GM18873 (cell line): ENCODE data around the gene SLC29A3.
"Not testable (repeated sequence)": the region's sequence is repeated elsewhere in the genome, so short reads cannot be mapped to it uniquely, and the experiment has no call there.

Experiments used
- ATAC-seq: cut with Tn5 transposase; IDR thresholded peaks from one replicate; pipeline ENCODE4 v1.9.1; 2021; ENCODE audit warnings: mild to moderate bottlenecking, moderate library complexity, moderate number of reproducible peaks; ENCODE audit not compliant: unreplicated experiment, low FRiP score

The SLC29A3 gene

DNA sequence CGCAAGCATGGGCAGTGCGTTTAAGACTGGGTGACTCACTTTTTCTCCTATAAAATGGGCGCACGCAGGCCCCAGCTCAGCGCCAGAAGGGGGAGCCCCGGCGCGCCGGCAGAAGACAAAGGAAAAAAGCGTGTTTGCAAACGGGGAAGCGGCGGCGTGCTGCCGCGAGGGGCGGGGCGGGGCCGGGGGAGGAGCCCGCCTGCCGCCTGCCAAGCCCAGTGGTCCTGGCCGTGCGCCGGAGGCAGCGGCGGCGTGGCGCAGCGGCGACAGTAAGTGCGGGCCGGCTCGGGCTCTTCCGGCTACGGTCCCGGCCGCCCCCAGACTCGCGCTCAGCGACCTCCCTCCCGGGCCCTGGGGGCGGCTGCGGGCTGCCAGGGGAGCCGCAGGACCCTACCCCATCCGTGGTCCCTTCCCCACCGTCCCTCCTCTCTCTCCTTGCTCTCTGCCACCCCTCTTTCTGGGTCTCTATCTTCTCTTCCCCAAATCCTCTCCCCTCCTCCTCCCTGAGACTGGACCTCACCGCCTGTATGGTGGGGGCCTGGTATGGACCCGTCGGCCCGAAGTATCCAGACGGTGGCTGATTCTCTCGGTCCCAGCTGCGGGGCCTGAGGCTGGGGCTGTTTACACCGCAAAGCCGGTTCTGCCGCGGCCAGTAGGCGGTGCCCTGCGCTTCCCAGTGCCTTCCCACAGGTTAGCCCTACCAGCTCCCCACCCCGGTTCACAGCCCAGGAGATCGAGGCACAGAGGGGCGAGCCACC is at the start of gene SLC29A3:
Gene SLC29A3, plus strand, starts transcription at position 218 of the 758 bp plus-strand sequence. Its CDS starts 51 bp downstream, at position 269.
- no peak for ATAC-seq

DNA sequence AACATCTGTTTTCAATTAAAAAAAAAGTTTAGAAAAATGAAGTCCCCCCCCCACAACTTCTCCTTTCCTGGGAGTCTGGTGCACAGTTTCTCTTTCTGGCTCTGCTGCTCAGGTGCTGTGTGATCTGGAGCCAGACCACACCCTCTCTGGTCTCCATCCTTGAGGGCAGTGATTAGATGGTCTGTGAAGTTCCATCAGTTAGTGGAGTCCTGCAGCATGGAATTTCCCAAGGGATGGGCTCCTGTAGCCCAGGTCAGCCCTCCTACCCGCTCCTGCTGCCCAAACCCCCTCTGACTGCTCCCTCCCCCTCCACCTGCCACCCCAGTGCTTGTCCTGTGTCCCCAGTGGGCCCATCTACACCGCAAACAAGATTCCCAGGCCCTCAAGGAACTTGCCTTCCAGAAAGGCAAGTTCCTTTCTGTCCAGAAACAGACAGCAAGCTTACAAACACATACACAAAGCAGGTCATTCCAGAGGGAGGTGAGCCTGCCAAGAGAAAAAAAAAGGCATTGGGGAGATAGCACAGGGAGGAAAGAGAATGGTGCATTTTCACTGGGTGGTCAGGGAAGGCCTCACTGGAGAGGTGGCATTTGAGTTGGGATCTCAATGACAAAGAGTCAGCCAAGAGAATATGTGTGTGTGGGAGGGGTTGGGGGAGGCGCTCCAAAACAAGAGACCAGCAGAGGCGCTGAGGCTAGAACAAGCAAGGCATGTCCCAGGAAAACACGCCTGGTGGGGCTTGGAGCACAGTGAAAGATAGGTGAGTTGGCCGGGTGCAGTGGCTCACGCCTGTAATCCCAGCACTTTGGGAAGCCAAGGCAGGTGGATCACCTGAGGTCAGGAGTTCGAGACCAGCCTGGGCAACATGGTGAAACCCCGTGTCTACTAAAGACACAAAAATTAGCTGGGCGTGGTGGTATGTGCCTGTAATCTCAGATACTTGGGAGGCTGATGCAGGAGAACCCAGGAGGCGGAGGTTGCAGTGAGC is 49.5 kb upstream of the SLC29A3 start:
- no peak for ATAC-seq

DNA sequence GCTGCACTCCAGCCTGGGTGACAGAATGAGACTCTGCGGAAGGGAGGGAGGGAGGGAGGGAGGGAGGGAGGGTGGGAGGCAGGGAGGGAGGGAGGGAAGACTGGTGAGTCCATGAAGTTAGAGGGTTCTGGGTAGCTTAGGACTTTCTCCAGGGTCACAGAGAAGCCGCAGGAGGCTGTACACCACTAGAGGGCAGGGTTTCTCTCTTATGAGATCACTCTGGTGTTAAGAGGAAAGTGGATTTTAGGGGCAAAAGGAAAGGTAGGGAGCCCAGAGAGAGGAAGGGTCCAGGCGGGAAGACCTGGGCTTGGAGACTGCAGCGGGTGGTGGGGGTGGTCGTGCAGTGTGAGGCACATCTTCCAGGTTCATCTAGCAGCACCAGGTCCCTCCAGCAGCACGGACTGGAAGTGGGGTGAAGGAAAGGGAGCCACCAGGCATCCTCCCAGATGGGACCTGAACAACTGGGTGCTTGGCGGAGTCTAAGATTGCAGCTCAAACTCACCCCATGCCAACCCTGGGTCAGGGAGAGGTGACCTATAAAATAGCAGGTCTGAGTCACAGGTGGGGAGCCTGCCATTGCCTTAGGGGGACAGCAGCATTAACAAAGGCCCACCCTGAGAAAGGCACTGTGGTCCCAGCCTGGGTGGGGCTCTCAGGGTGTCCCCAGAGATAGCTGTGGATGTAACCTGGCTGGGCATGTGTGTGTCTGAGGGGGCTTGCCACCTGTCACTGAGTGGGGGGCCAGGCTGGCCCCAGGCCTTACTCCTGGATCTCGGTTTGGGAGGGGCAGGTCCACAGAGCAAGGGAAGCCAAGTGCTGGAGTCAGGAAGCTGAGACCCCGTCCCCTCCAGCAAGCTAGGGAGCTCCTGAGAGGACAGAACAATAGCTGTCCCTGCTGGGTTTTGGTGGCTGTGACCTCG is 48.5 kb upstream of the SLC29A3 start:
- ATAC-seq = no peak

DNA sequence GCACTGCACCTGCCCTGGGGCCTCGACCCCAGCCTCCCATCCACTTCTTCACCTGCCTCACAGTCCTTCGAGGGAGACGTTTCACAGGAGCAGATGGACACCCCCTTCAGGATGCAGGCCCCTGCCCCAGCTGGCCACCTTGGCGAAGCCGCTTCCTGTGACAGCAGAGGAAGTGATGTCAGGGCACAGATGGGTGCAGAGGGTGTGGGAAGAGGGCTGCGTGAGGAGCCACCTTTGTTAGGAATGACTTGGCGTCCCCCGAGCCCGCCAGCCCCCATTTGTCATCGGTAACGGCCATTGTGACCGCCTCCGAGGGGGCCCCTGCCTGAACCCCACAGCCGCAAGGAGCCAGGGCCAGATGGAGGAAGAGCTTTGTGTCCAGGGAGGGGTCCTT is 47.4 kb upstream of the SLC29A3 start:
- no peak for ATAC-seq

DNA sequence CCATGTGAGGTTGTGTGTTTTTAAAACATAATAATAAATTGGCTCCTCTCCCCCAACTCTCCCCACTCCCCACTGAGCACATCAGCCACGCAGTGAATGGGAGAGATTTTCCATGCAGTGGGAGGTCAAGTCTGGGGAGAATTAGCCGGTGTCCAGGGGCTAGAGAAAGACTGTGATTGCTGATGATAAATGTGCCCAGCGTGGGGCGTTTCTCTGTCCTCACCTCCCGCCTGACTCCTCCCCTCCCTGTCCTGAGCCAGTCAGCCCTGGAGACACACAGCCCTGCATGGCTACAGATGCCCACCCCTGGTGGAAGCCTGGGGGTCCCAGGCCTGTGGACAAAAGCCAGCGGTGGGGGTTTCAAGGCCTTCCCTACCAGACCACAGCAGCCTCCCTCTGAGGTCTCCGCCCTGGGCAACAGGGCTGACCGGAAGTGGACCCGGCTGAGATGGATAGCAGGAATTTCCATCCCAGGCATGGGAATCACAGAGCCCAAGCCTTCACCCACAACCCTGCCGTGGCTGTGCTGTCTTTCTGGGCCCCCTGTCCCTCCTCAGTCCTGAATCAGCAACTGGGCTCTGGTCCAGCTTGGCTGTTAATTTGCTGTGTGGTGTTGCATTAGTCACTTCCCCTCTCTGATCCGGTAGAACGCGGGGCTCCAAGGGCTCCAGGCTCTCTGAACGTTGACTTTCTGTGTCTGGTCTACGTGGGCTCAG is 46.8 kb upstream of the SLC29A3 start:
- ATAC-seq = no peak

DNA sequence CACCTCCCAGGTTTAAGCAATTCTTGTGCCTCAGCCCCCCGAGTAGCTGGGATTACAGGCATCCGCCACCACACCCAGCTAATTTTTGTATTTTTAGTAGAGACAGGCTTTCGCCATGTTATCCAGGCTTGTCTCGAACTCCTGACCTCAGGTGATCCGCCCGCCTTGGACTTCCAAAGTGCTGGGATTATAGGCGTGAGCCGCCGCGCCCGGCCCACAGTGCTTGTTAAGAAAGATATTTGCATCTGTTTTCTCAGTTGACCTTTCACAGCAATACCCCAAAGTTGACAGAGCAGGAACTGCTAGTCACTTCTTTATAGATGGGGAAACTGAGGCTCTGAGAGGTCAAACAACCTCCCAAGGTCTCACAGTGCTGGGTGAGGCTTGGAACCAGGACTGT is 46.1 kb upstream of the SLC29A3 start:
- ATAC-seq = not testable (repeated sequence)

DNA sequence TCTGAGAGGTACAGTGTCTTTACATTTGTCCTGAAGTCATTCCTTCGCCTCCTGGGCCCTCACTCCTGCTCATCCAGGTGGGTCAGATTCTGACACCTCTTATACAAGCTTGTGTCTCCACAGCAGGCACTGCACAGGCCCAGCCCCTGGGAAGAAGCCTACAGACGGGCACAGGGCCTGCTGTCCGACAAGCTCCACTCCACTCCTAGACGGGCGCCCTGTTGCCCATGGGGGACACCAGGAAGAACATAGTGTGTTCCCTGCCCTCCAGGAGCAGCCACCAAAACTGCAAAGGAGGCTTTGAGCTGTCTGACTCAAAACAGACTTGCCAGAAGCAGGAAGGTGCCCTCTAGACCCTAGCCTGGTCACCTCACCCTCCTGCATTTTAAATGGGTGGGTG is 45.6 kb upstream of the SLC29A3 start:
- no peak for ATAC-seq

DNA sequence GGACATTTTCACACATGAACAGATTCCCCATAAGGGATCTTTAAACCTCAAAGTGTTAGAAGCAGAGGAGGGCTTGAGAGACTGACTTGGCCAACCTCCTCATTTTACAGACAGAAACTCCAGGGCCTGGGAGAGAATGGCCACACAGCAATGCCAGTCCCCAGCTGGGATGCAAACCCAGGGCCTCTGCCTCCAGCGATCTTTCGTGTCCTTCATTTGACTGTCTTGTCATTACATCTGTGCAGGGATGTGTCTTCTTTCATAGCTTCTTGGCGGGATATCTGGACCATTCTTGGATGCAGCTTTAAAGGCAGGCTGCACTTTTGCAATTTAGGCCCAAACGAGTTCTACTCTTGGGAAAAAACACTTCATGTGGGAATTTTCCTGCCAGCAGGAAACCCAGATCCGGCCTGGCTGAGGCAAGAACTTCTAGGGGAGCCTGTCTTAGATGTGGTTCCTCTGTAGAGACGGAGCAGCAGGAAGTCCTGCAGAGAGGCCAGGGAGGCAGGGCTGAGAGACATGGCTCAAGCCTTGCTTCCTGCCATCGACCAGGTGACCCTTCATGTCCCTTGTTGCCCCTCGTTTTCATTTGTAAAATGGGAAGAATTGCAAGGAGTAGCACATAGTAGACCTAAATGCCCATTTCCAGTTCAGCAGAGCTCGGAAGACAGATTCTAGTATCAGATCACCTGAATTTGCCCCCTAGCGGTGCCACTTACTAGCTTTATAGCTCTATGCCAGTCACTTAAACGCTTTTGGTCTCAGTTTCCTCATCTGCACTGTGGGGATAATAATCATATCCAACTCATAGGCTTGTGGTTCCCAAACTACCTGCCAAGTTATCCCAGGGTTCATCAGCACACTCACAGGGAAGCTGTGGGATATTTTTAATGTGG is 43.9 kb upstream of the SLC29A3 start:
- ATAC-seq = no peak

DNA sequence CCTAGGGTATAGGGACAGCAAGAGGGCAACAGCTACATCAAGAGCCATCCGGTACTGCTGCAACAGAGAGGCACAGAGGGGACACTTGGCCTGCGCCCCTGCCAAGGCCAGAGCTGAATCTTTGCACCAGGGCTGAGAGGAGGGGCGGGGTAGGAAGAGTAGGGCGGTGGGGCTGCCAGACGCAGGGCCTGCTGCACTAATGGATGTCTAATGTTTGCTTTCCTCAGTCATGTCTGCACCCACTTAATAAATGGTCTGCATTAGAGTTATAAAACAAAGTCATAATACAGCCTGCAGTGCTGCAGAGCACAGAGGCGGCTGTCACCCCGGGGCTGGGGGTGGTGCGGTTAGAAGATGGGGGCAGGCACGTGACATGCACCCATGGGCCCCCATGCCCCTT is 42.2 kb upstream of the SLC29A3 start:
- no peak for ATAC-seq

DNA sequence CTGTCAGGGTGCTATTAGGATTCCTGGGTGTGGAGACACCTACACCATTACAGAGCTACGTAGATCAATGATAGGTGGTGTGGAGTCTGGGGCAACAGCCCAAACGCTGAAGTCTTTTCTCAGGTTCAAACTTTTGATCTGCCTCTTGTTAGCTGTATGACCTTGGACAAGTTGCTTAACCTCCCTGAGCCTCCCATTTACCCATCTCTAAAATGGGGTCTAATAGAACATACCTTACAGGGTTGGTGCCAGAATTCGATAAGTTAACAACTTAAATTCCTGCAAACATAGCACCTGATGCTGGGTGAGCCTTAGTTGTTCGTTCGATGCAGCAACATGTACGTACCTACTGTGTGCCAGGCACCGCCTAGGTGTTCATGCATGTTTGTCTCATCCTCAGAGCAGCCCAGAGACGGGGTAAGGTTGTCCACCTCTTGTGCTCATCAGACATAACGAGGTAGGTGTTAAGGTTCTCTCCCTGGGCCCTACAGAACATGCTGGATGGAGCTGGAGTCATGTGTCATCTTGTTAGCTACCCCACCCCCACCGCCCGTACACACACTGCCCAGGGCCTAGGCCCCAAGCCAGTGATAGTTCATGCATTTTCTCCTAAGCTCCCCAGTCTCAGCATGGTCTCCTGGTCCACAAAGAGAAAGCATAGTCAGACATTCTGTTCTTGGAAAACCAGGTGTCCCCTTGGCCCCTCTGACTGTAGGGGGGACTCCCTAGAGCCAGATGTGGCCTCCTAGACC is 41.0 kb upstream of the SLC29A3 start:
- no peak for ATAC-seq

DNA sequence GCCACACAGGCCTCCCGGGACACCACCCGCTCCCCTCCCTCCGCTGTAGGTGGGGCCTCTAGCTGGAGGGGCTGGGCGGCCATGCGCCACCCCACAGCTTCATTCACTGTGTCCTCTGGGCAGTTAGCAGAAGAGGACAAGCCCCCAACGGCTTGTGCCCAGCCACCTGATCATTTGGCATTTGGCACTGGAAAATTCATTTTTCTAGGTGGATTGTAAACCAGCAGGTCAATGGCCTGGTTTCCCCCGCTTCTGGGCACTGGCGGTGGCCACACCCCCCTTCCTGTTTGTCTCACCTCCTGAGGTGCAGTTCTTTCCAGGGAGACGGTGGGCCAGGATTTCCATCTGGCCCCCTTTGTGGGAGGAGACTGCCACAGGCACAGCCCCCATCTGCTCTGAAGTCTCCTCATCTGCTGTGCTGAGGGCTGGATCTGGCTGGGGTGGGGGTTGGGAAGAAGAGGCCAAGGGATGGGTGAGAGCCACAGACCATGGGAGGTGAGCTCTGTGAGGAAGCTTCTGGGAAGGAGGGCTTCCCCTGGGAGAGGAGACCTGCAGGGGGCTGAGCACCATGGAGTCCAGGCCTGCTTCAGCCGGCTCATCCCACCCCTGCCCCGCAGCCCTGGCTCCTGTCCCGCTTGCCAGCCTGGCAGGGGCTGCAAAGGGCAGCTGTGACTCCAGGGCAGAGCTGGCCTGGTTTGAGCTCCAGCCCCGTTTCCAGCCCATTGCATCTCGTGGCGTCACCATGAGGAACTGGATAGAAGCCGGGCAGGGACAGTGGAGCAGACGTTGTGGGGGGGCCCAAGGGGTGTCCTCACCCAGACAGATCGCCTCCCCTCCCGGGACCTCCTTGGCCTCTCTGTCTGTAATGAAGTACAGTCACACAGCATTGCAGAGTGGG is 40.1 kb upstream of the SLC29A3 start:
- ATAC-seq = no peak

DNA sequence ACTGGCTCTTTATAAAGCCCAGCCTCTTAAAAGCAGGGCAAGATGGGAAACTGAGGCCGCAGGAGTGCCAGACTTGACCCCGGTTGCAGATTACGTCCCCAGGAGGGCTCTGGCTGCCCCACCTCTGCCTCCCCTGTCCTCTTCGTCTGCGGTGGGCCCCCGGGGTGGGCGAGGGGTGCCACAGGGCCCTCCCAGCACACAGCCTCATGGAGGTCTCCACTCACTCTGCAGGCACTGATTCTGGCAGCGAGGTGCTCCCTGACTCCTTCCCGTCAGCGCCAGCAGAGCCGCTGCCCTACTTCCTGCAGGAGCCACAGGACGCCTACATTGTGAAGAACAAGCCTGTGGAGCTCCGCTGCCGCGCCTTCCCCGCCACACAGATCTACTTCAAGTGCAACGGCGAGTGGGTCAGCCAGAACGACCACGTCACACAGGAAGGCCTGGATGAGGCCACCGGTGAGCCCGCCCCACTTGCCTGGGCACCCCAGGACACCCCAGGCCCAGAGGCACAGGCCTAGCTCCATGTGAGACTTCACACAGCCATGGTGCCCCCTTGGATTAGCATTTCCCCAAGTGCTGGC is 39.4 kb upstream of the SLC29A3 start:
- no peak for ATAC-seq

DNA sequence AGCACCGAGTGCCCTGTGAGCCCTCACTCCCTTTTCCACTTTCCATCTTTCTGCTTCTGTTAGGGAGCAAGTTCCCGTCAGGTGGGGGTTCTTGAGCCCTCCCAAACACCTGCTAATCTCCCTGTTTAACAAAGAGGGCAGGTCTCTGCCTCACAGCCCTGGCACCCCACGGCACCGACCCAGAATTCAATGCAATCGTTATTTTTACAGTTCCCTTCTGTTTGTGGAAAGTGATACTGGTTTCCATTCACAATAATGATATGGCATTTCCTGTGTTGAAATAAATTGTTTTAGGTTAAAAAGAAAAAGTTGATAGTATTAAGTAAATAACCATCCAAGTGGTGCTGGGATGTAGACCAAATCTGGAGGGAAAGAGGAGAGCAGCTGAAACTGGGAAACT is 38.8 kb upstream of the SLC29A3 start:
- no peak for ATAC-seq

DNA sequence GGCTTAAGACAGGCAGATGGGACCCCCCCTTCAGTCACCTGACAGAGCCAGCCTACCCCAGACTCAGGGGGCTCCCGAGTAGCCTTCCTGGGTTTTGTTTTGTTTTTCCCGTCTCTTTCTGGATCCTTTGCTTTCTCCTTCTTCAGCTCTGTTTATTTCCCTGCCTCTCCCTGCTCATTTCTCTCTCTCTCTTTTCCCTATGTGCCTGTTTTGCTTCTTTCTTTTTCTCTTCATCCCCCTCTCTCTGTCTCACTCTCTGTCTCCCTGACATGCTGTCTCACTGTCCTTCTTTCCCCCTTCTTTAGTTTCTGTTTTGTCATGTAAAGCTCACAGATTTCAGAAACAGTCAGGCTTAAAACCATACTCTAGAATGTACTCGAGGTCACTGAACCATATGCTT is 38.2 kb upstream of the SLC29A3 start:
- ATAC-seq = no peak

DNA sequence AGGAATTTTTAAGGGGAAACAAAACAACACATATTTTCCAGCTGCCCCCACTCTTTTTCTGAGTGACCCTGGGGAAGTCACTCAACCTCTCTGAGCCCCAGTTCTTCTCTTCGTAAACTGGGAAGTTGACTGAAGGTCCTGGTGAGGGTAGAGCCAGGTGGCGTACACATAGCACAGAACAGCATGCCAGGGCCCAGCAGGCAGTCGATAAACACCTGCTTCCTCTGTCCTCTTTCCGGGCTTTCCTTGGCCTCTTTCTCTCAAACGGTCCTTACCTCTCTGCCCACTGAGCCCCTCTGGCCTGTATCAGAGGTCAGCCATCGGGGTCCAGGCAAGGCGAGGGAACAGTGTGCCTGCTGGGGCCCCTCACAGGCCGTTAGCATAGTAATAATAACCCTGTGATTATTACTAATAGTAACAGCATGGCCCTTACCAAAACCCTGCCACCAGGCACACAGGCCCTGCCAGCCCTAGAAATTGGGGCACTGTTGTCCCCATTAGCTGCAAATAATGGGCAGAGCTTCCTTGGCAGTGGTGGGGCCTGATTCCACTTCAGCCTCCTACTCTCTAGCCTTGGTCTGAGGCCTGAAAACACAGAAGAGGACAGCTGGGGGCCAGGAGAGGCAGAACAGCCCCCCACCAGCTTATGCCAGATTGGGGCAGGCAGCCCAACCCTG is 37.3 kb upstream of the SLC29A3 start:
- ATAC-seq = no peak

DNA sequence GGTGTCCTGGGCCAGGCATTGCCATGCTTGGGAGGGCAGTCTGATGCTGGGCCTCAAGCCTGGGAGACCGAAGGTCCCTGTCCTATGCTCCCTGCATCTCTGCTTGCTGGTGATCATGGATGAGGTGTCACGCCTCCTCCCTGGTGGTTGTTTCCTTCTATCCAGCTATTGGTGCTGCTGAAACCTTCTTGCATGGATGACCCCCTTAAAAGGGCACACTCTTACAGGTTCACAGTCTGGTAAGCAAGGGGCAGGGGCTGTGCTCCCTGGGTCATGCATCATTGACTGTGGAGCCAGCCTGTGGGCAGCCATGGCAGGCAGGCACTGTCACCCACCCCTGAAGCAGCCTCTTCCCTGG is 36.8 kb upstream of the SLC29A3 start:
- ATAC-seq = no peak
